Measurements from ENCODE around the gene RET. TPM values are rescaled to one million over a fixed set of nuclear protein-coding genes. Genes with fewer than 3 reads are reported as not detected.

Gene RET
- total and polyA plus RNA-seq, 2 of the 8 experiments (the other 6 are each of a cell fraction or from before 2014, with no cell fraction given), result 6.7 to 8.4 TPM

DNA sequence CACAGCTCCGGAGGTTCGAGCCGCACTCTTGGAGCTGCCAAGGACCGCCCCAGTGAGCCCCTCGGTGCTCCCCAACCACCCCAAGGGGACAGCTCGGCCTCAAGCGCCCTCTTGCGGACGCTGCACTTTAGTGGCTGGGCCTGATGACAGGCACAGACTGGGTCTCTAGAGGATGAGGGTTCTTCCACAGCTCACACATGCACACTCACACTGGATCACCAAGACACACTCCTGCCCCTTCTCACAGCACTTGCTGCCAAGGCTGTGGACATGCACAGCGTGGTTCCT, 2.1 kb downstream of the RET start:
- peak; percentile 33 to 91 for DNase-seq (ENCODE audit: low read depth in 1 of 2, low spot score in 2 of 2)
- H2BK5ac ChIP-seq (ENCODE audit: low read depth, low read length), result no peak overlapping the region
- 0 out of 2 replicates have a peak overlapping the region, but pooled peaks have one; percentile 85 for H2AK5ac ChIP-seq (ENCODE audit: low read depth, low read length)
- no peak overlapping the region for H3K14ac ChIP-seq (ENCODE audit: insufficient read length)
- H3K18ac ChIP-seq (ENCODE audit: extremely low read depth, low read length), result no peak overlapping the region
- H3K9ac ChIP-seq (replicated peaks in 1 of 4; ENCODE audit: extremely low read depth in 1 of 4, low read depth in 3 of 4, low read length in 3 of 4), result no peak overlapping the region
- peaks cover 2% of the 10 kb centered on the region; the same call in 1 of the 2 replicates for H3K79me1 ChIP-seq (ENCODE audit: low read depth, low read length)
- H3K4ac ChIP-seq (replicated peaks; ENCODE audit: insufficient read length, low read depth, low read length), result no peak overlapping the region
- H3K23me2 ChIP-seq (ENCODE audit: low read depth, low read length), result peaks cover 11% of the 10 kb centered on the region; the same call in 1 of the 2 replicates
- no peak overlapping the region for H4K5ac ChIP-seq (ENCODE audit: insufficient read length, low read depth, low read length)
- H4K8ac ChIP-seq (ENCODE audit: extremely low read depth, insufficient read depth, low read length), result no peak overlapping the region
- peaks cover 0 to 10% (median 3%) of the 10 kb centered on the region in 4 experiments; a peak in 3 of 7 replicates for H3K4me1 ChIP-seq (replicated peaks in 1 of 4; ENCODE audit: control insufficient read depth in 3 of 4, insufficient read depth in 4 of 4, low read length in 3 of 4)
- no peak overlapping the region for H2BK20ac ChIP-seq (ENCODE audit: low read length)
- H4K91ac ChIP-seq (replicated peaks; ENCODE audit: insufficient read length, low read length), result no peak overlapping the region
- no peak overlapping the region for H3K56ac ChIP-seq (replicated peaks; ENCODE audit: insufficient read length, low read depth, low read length)
- no peak for FAIRE-seq
- no peak overlapping the region for H2BK120ac ChIP-seq (replicated peaks; ENCODE audit: low read depth, low read length)
- H4K20me1 ChIP-seq (replicated peaks in 1 of 2; ENCODE audit: control insufficient read depth in 1 of 2, insufficient read depth in 2 of 2, low read length in 2 of 2), result peaks cover 7 to 10% of the 10 kb centered on the region in 2 experiments
- no peaks in the 10 kb centered on the region for H3K36me3 ChIP-seq (ENCODE audit: control insufficient read depth in 2 of 4, insufficient read depth in 4 of 4, low read length in 3 of 4)
- H3K4me2 ChIP-seq (ENCODE audit: insufficient read depth in 1 of 2, low read depth in 2 of 2, low read length in 2 of 2), result no peak overlapping the region
- no peaks in the 10 kb centered on the region for H3K79me2 ChIP-seq (ENCODE audit: control insufficient read depth in 1 of 2, insufficient read depth in 2 of 2, low read length in 2 of 2)
- H2AFZ ChIP-seq (ENCODE audit: low read length), result no peak overlapping the region
- WGBS, 2 experiments (ENCODE audit: extremely low coverage in 1 of 2, insufficient coverage in 1 of 2, insufficient read length in 1 of 2, insufficient replicate concordance in 2 of 2, low coverage in 1 of 2, low lambda C conversion rate in 2 of 2, missing lambda C conversion rate in 1 of 2), result 8% methylated on average over 7 of the region's 10 CpGs; no CpG with 5 or more reads in 1 of the 2 experiments
- no peak overlapping the region for H3K23ac ChIP-seq (ENCODE audit: insufficient read length)
- no peak overlapping the region for H3K27ac ChIP-seq (ENCODE audit: low read depth, low read length)
- 0 out of 2 replicates have a peak overlapping the region, but pooled peaks have one; percentile 33 for H2BK12ac ChIP-seq (ENCODE audit: low read depth, low read length)
- CTCF ChIA-PET (ENCODE audit: partially characterized antibody), result interaction anchor here (0.7 to 8.5 kb wide), 52 partner anchors 10 to 325 kb away, joined by 3 to 100 read pairs (median 5); no protein-coding TSS in a partner anchor
- no peaks in the 10 kb centered on the region for H3K9me3 ChIP-seq (ENCODE audit: insufficient read depth in 2 of 2, low read depth in 1 of 2, low read length in 1 of 2)
- peaks cover 12 to 37% (median 30%) of the 10 kb centered on the region in 4 experiments for H3K27me3 ChIP-seq (replicated peaks in 1 of 4; ENCODE audit: control insufficient read depth in 3 of 4, extremely low read depth in 1 of 4, insufficient read depth in 3 of 4, low read length in 3 of 4)
- no peak overlapping the region for H2BK15ac ChIP-seq (ENCODE audit: low read length)
- no peak overlapping the region for H3K4me3 ChIP-seq (ENCODE audit: extremely low read depth in 1 of 4, insufficient read depth in 2 of 4, low read depth in 3 of 4, low read length in 4 of 4)
- POLR2A ChIA-PET (ENCODE audit: partially characterized antibody), result interaction anchor here (1.0 to 2.2 kb wide), 2 partner anchors 208 to 296 kb away, joined by 3 to 5 read pairs; partner anchors contain the start of gene BMS1
- peak; percentile 90 to 95 (median 92) for TF ChIP-seq CTCF (IDR thresholded peaks at IDR 0.05; ENCODE audit: control extremely low read depth in 1 of 3, insufficient read depth in 1 of 3, low read depth in 1 of 3, low read length in 3 of 3)
- TF ChIP-seq CTBP2 (IDR thresholded peaks at IDR 0.05; ENCODE audit: borderline replicate concordance, insufficient read depth, insufficient read length, low read length), result no peak
- TF ChIP-seq RAD21 (IDR thresholded peaks at IDR 0.05 in 1 of 2, conservative IDR thresholded peaks at IDR 0.05 in 1 of 2; ENCODE audit: low read depth in 2 of 2, low read length in 2 of 2), result peak; percentile 88 to 93

Data from H1 (cell line).